HG03045 (cell line): Measurements from ENCODE around the gene C12orf60.
A peak's percentile ranks its signal among the peaks of the same experiment; 100 is the strongest.
"Not testable (repeated sequence)": the region's sequence is repeated elsewhere in the genome, so short reads cannot be mapped to it uniquely, and the experiment has no call there.

Experiments
- ATAC-seq: cut with Tn5 transposase; IDR thresholded peaks from one replicate; pipeline ENCODE4 v1.9.1; 2021; ENCODE audit warnings: mild to moderate bottlenecking, moderate library complexity; ENCODE audit not compliant: unreplicated experiment

The C12orf60 gene

DNA sequence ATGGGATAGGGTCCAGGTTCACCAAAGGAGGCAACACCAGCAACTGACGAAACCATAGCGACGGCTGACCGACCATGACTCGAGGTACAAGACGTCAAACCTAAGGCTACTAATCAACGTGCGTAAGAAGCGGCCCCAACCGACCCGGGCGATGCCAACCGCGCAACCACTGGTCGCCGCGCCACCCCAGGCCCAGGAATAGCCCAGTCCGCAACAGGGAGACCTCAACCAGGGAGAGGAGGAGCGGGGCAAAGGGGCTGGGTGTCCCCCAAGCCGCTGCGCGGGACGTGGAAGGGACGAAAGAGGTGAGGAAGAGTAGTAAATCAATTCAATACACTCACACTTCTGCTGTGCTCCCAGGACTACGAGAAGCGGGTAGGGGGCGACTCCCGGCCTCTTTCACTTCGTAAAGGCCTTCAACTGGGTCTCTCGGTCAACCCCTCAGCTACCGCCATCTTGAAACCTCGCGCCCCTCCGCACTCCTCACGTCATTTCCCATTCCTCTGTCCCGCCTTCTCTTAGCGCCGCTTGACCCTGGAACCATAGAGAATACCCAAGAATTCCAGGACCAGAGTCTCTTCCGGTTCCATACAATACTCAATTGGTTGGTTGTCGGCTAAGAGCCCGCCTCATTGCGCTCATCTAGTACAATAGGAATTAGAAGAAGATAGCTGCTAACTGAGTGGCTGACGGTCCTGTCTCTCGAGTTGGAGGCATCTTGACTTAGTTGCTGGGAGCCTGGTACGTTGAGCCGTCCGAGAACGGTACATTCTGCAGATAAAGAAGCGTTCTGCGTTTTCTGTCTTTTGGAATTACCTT lies at the start of gene C12orf60, which contains the start of gene WBP11:
C12orf60 (plus strand) TSS at position 660 of the 819 bp plus-strand sequence. CDS start 19,266 bp downstream, outside the sequence.
WBP11 (minus strand) TSS at position 468 of the 819 bp plus-strand sequence. CDS start 2,095 bp downstream, outside the sequence.
- peak; percentile 100 for ATAC-seq

DNA sequence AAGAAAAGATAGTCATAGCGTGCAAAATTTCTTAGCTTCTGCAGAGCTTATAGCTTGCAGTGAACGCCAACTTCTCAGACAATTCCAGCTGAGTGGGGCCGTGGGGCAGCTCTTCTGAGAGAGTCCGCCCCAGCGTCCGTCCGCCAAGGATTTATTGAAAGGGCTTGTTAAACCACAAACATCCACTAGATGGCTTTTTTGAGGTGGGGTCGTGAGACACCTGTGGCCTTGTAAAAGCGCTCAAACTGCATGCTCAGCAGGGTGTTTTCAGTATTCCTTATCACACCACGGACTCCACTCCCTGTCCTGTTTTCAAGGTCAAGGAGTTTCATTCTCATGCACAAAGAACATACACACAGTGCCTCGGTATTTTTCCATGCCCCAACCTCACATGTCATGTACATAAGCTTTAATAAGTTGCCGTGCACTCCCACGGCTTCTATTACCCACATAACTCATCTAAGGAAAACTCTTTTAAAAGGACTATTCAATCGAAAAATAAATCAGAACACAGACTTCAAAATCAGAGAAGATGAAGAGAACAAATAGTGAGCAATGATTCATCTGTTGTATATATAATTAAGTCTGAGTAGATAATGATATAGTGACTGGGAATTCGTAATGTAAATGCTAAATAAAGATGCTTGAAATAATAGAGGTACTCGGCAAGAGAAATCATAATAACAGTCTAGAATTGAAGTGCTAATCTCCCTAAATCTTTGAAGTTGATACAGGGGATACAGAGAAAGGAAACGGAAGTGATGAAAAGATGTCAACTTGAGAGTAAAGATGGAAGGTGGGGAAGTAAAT lies 46.9 kb upstream of the C12orf60 start:
- no peak for ATAC-seq

- not testable (repeated sequence) for ATAC-seq
These were observed 43.7 kb upstream of the C12orf60 start for GRCh38 chr12:14759711-14760280.

DNA sequence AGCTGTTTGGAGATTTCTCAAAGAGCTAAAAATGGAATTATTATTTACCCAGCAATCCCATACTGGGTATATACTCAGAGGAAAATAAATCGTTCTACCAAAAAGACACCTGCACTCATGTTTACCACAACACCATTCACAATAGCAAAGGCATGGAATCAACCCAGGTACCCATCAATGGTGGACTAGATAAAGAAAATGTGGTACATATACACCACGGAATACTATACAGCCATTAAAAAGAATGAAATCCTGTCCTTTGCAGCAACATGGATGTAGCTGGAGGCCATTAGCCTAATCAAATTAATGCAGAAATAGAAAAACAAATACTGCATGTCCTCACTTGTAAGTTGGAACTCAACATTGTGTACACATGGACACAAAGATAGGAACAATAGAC lies 38.1 kb upstream of the C12orf60 start:
- no peak for ATAC-seq

DNA sequence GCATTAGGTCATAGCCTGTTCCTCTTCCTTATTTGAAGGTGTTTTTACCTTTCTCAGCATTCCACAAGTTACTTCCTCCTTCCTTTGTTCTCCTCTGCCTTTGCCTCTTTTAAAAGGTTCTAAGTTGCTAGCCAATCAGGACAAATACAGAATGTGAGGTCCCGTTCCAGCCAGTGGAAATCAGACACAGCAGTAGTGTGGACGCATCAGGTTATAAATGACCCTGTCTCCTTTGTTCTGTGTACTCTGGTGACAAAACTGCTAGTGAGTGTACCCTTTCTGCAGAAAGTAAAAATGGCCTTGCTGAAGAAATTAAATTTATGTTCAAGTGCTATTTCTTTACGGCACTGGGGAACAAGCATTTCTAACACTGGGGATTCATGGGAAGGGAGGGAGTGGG lies 37.5 kb upstream of the C12orf60 start:
- ATAC-seq = not testable (repeated sequence)

DNA sequence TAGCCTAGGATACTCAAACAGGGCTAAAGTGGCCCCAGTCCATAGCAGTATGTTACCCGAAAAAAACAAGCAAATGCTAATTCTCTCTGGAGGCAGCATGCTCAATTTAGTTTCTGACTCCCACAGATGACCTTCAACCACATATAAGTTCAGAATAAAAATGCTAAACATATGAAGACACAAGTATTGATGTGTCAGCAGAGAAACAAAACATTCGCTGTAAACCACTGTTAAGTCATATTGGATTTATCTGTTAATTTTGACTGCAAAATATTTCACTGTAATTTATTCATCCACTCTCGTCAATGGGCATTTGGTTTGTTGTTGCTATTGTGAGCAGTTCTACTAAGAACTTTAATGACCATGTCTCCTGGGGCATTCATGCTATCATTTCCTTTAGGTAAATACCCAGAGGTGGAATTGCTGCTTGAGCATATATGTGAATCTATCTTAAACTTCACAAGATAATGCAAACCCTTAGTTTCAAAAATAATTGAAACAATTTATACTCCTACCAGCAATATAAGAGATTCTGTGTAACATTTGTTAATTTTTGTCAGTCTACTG lies 36.7 kb upstream of the C12orf60 start:
- no peak for ATAC-seq

DNA sequence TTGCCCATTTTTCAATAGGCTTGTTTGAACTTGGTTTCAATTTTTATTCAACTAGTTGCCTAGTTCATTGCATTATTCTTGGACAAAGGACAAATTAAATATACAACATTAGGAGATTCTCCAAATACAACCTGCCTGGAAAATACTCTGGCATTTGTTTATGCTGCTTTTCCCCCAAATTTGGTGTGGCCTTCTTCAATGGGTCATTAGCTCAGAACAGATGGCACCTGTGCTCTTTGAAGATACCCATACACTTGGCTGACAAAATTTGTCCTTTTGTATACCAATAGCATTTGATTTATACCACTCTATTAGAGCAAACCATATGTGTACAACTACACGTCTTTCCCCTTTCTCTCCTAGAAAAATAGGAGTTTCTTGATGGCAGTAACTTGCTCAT lies 35.9 kb upstream of the C12orf60 start:
- ATAC-seq = no peak

DNA sequence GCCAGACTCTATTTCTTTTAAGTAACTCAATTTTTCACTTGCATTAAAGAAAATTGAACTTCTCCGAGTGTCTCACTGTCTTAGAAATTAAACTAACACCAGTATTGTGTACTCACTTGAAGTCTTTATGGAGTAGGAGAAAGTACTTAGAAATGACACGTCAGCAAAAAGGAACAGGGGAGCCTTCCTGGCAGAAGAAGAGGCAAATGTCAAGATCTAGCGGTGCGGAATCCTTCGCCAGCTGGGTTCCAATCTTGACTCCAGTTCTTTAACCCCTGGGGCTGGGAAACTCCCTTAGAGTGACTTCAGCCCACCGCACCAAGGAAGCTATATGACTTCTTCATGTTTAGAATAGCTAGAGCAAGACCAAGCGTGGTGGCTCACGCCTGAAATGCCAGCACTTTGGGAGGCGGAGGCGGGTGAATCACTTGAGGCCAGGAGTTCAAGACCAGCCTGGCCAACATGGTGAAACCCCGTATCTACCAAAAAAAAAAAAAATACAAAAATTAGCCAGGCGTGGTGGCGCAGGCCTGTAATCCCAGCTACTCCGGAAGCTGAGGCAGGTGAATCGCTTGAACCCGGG lies 34.6 kb upstream of the C12orf60 start:
- no peak for ATAC-seq

DNA sequence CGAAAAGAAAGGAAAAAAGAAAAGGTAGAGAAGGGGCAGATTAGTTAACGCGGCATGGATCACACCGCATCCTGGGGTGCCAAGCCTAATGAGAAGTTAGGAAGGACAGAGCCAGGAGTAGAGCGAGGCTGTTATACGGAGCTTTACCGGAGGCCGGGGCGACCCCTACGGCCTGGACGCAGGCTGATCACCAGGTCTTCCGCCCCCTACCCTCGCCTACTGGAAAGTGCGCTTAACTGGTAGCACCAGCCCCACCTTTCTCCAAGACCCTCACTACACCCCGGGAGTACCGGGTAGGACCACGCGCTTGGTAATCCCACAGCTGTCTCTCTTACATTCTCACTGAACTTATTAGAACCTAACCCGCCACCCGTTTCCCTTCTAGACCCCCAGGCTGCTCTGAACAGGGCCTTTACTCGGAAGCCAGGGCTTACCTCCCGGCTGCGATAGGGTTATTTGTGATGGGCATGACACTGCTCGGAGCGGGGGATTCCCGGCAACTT lies 34.0 kb upstream of the C12orf60 start:
- ATAC-seq = peak; percentile 2

DNA sequence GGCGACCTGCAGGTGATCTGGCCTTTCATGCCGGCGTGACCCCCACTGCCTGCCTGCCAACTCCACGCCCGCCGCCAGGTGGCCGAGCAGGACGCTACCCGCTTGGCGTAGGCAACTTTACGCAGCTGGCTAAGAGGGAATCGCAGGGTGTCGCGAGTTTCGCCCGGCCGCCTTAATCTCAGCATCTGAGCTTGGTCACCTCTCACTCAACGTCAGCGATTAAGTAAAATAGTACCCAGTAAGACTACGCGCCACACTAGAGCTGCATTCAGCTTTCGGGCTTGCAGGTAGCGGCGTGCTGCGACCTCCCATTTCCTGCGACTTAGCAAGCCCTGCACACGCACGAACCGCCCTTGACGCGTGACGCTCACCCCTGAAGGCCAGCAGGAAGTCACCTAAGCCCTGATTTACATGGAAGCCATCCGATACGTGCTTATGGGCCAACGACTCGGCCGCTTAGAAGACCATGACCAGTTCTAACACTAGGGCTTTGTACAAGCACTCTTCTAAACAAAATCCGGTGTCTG lies 33.4 kb upstream of the C12orf60 start:
- peak; percentile 40 for ATAC-seq

DNA sequence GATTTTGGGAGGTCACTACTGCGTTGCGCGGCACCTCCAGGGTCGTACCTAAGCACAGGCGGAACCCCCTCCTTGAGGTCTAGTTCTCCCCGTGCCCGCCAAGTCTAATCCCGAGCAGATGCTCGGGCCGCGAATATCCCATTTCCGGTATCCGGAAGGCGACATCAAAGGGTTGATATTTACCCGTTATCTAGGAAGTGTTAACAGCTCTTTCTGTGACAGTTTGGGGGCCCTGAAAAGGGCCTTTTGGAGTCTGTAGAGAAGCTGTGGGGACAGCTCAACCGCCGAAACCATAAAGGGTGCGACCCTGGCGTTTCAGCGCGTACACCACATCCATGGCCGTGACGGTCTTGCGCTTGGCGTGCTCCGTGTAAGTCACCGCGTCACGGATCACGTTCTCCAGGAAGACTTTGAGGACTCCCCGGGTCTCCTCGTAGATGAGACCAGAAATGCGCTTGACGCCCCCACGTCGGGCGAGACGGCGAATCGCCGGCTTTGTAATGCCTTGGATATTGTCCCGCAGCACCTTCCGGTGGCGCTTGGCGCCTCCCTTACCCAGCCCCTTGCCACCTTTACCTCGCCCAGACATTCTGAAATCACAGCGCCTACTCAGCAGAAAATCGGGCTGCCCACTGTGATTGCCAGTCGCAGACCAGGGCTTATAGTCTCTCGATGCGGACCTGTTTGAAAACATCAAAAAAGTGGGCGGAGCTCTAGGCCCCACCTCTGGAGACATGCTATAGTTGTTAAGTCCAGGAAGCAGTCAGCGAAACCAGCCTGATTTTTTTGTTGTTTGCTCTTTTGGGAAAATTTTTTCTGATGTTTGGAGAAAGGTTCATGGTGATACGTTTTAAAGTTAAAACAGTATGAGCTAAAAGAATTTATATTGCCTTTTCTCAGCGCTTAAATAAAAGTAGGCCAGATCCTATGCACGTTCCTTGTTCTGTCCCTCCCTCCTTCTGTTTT lies 32.7 kb upstream of the C12orf60 start:
- ATAC-seq = peak; percentile 24

GRCh38 chr12:14771651-14772137 lies 31.8 kb upstream of the C12orf60 start:
- ATAC-seq = no peak

DNA sequence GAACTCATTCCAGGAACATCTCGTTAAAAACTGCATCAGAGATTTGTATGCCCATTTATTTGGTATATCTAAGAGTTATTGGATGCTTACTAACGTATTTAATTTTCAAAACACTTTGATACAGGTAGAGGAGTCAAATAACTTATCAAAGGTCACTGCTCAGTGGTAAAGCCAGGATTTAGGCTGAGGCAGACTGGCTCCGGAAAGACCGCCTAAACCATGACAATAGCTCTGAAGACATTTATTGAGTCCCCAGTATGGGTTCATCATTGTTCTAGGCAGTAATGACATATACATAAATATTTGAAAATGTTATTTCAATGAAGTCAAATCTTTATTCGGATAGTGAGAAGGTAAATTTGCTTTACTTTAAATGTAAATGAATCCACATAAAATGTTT lies 30.5 kb upstream of the C12orf60 start:
- ATAC-seq = no peak

GRCh38 chr12:14773685-14774073 lies 29.8 kb upstream of the C12orf60 start:
- ATAC-seq = peak; percentile 14

DNA sequence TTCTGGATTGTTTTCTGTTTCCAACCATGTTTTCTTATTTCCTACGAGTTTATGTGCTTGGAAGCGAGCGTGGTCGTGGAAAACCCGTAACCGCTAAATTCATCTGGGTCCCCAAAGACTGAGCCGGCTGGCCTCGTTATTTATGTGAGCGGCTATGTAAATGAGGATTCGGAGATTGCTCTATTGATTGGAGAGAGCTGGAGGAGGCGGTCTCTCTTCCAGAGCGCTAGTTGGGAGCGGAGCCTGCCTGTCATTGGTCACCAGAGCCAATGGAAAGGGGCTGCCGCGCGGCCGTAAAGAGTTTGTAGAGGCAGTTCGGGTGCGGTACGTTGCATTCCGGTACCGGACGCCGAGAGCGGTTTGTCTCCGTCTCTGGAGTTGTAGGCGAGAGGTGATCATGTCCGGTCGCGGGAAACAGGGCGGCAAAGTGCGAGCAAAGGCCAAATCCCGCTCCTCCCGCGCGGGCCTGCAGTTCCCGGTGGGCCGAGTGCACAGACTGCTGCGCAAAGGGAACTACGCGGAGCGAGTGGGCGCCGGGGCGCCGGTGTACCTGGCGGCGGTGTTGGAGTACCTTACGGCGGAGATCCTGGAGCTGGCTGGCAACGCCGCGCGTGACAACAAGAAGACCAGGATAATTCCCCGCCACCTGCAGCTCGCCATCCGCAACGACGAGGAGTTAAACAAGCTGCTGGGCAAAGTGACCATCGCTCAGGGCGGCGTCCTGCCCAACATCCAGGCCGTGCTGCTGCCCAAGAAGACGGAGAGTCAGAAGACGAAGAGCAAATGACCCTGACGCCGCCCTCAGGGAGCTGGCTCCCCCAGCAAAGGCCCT lies 29.2 kb upstream of the C12orf60 start:
- peak; percentile 64 for ATAC-seq

GRCh38 chr12:14774906-14775635 lies 28.4 kb upstream of the C12orf60 start:
- no peak for ATAC-seq

GRCh38 chr12:14775636-14775980 lies 27.9 kb upstream of the C12orf60 start:
- ATAC-seq = no peak
